ENCODE results near the gene LIN9.

LIN9 gene

DNA sequence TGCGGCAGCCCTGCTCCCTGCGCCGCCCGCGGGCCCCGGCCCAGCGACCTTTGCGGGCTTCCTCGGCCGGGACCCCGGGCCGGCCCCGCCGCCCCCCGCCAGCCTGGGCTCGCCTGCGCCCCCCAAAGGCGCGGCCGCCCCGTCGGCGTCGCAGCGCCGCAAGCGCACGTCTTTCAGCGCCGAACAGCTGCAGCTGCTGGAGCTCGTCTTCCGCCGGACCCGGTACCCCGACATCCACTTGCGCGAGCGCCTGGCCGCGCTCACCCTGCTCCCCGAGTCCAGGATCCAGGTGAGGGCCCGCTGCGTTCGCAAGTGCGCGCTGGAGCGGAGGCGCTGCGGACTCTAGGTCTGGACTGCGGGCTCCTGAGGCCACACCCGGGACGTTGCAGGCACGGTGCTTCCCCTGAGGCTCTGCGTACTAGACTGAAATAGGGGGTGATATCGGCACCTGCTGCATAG, 85.1 kb downstream of the LIN9 start:
- no peak overlapping the region for H3K27ac ChIP-seq
- TF ChIP-seq ZFX (IDR thresholded peaks at IDR 0.05), result no peak
- TF ChIP-seq CTCF (conservative IDR thresholded peaks at IDR 0.05), result no peak

- H3K27ac ChIP-seq, result no peak within 1 kb of the TSS
- TF ChIP-seq ZFX (IDR thresholded peaks at IDR 0.05) (no peak), CTCF (conservative IDR thresholded peaks at IDR 0.05) (no peak)
Observed at GRCh38 chr1:226223157-226223785, 85.7 kb downstream of the LIN9 start, which contains the start of gene MIXL1. Gene MIXL1 (plus strand): TSS chr1:226223664. CDS start chr1:226223682, 18 bp downstream.

DNA sequence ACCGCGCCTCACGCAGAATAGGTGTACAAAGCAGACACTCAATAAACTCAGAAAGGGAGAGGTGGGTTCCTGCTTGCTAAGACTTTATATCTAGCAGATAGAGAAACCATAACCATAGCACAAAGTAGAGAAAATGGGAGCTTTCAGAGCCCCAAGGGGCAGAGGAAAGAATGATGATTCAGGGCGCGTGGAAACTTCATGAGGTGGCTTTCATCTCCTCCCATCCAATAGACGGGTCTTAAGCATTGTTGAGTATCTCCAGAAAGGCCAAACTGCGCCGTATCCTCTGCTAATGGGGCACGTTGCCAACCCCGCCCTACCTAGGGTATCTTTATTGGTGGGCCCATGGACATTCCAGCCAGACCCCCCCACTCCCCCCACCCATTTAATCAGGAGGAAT, 86.3 kb downstream of the LIN9 start:
- H3K27ac ChIP-seq, result no peak overlapping the region
- TF ChIP-seq CTCF (conservative IDR thresholded peaks at IDR 0.05) (no peak), ZFX (IDR thresholded peaks at IDR 0.05) (no peak)

- no peak for TF ChIP-seq ZFX (IDR thresholded peaks at IDR 0.05)
- no peak overlapping the region for H3K27ac ChIP-seq
Observed at GRCh38 chr1:226220473-226221189, 88.3 kb downstream of the LIN9 start.

GRCh38 chr1:226217273-226217672, 91.7 kb downstream of the LIN9 start:
- TF ChIP-seq CTCF (conservative IDR thresholded peaks at IDR 0.05), result no peak
- no peak for TF ChIP-seq ZFX (IDR thresholded peaks at IDR 0.05)
- H3K27ac ChIP-seq, result no peak overlapping the region

DNA sequence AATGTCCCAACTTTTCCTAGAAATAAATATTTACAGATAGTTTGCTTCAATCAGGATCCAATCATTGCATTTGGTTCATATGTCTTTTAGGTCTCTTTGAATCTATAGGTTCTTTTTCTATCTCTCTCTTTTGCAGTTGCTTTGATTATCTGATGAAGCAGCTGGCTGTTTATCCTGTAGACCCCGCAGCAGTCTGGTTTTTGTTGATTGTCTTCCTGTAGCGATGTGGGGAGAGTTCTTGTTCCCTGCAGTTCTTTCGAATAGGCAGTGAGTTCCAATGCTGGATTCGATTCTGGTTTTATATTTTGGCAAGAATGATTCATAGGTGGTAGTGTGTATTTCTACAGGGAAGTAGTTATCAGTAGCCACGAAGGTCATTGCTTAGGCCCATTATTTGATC, 92.9 kb downstream of the LIN9 start:
- TF ChIP-seq CTCF (conservative IDR thresholded peaks at IDR 0.05) (no peak), ZFX (IDR thresholded peaks at IDR 0.05) (no peak)

GRCh38 chr1:226215239-226215638, 93.7 kb downstream of the LIN9 start:
- no peak overlapping the region for H3K27ac ChIP-seq

More for the DNA sequence above, 92.9 kb downstream of the LIN9 start:
- no peak overlapping the region for H3K27ac ChIP-seq

More at GRCh38 chr1:226215239-226215638, 93.7 kb downstream of the LIN9 start:
- TF ChIP-seq ZFX (IDR thresholded peaks at IDR 0.05), result no peak
- no peak for TF ChIP-seq CTCF (conservative IDR thresholded peaks at IDR 0.05)
